Cardiac atrium fibroblast (primary cell): ENCODE data around the gene MCEE. TPM values are rescaled to one million over a fixed set of nuclear protein-coding genes. Genes with fewer than 3 reads are reported as not detected.

ENCODE experiments used
- total RNA-seq: library from RNA; depleted of rRNA; stranded (reverse); fragments of >200 nt; gene quantifications from 2 replicates; pipeline ENCODE4 v1.2.3, GENCODE V29; 2015

Gene MCEE
- total RNA-seq, result 12.8 and 17.3 TPM in 2 replicates

GRCh38 chr2:71130152-71130904 lies at the start of gene MCEE, which contains the start of gene MPHOSPH10:
TSS of gene MCEE (minus strand) at chr2:71130229. CDS start at chr2:71130219, 10 bp downstream.
TSS of gene MPHOSPH10 (plus strand) at chr2:71130634. CDS start at chr2:71130666, 32 bp downstream.

GRCh38 chr2:71068218-71069035 lies 61.6 kb downstream of the MCEE start, which contains the start of gene NAGK:
TSS of gene NAGK (plus strand) at chr2:71068648. CDS start at chr2:71068684, 36 bp downstream.

Other genes starting within 250 kb of the MCEE start
- gene VAX2, start 229.7 kb downstream of the MCEE start, total RNA-seq, result 0.72 and 2.4 TPM in 2 replicates
- 1.1 and 2.2 TPM in 2 replicates for gene ATP6V1B1, start 194.3 kb downstream of the MCEE start, total RNA-seq
- under 0.01 TPM in 2 replicates for gene ANKRD53, start 151.6 kb downstream of the MCEE start, total RNA-seq
- gene TEX261, start 135.4 kb downstream of the MCEE start, total RNA-seq, result 34.3 and 46.4 TPM in 2 replicates
- gene NAGK, start 61.6 kb downstream of the MCEE start, total RNA-seq, result 88.6 and 92.8 TPM in 2 replicates
- 12.3 and 20.1 TPM in 2 replicates for gene MPHOSPH10, start 405 bp upstream of the MCEE start, total RNA-seq
- 0.18 and 0.81 TPM in 2 replicates for gene PAIP2B, start 96.9 kb upstream of the MCEE start, total RNA-seq
- 38.7 and 45.7 TPM in 2 replicates for gene ZNF638, start 201.6 kb upstream of the MCEE start, total RNA-seq